ENCODE results near the gene MAT2B. TPM values are rescaled to one million over a fixed set of nuclear protein-coding genes. Genes with fewer than 3 reads are reported as not detected.

MAT2B gene
- total RNA-seq, 1 donor from 2014 or later, result 66.8 TPM

GRCh38 chr5:163551156-163551555 lies 45.7 kb downstream of the MAT2B start:
- no peak for TF ChIP-seq CTCF (IDR thresholded peaks at IDR 0.05; ENCODE audit: unreplicated experiment)
- Mint-ChIP-seq H3K4me1 (ENCODE audit: low read depth) (no peaks in the 10 kb centered on the region), H3K9me3 (ENCODE audit: low read depth) (no peaks in the 10 kb centered on the region), H3K36me3 (ENCODE audit: insufficient read depth) (no peaks in the 10 kb centered on the region), H3K4me3 (ENCODE audit: low read depth) (no peak overlapping the region), H3K27me3 (no peaks in the 10 kb centered on the region), H3K27ac (no peak overlapping the region)
- DNase-seq (ENCODE audit: low spot score, unreplicated experiment), result no peak

DNA sequence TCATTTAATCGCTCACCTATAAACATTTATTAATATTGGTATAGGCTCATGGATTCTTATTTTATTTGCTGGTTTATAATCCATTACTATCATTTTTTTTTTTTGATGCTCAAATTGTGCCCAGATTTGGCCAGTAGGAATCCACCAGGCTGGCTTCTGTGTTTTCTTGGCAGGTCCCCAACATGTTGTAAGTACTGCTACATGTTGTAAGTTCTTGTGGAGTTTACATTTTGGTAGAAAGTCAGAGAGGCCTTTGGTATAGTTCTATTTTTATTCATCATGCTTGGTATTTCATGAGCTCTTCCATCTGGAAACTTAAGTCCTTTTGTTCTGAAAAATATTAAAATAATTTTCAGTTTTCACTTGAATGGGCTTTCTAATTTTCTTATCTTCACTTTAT lies 47.1 kb downstream of the MAT2B start:
- H3K4me1 Mint-ChIP-seq (ENCODE audit: low read depth), result no peaks in the 10 kb centered on the region
- H3K27me3 Mint-ChIP-seq, result no peaks in the 10 kb centered on the region
- TF ChIP-seq CTCF (IDR thresholded peaks at IDR 0.05; ENCODE audit: unreplicated experiment), result no peak
- peaks cover 3% of the 10 kb centered on the region for H3K9me3 Mint-ChIP-seq (ENCODE audit: low read depth)
- no peak overlapping the region for H3K27ac Mint-ChIP-seq
- DNase-seq (ENCODE audit: low spot score, unreplicated experiment), result no peak
- no peak overlapping the region for H3K4me3 Mint-ChIP-seq (ENCODE audit: low read depth)
- no peaks in the 10 kb centered on the region for H3K36me3 Mint-ChIP-seq (ENCODE audit: insufficient read depth)

DNA sequence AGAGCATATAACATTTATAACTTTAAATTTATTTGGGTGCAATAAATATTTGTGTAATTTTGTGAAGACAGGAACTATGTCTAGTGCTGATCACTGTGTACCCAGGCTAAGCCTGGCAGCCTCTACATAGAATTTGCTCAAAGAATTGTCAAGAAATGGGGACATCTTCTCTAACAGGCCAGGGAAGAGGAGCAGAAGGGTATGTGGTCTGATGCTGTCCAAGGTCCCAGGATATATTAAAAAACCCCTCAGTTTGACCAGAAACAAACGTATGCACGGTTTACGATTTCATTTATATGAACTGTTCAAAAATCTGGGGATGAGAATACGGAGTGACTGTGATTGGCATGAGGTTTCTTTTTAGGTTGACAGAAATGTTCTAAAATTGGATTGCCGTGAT lies 55.9 kb downstream of the MAT2B start:
- TF ChIP-seq CTCF (IDR thresholded peaks at IDR 0.05; ENCODE audit: unreplicated experiment), result no peak
- no peaks in the 10 kb centered on the region for H3K36me3 Mint-ChIP-seq (ENCODE audit: insufficient read depth)
- H3K4me1 Mint-ChIP-seq (ENCODE audit: low read depth), result peaks cover 15% of the 10 kb centered on the region
- DNase-seq (ENCODE audit: low spot score, unreplicated experiment), result no peak
- H3K9me3 Mint-ChIP-seq (ENCODE audit: low read depth), result peaks cover 3% of the 10 kb centered on the region
- H3K27me3 Mint-ChIP-seq, result peaks cover 4% of the 10 kb centered on the region
- H3K4me3 Mint-ChIP-seq (ENCODE audit: low read depth), result no peak overlapping the region
- H3K27ac Mint-ChIP-seq, result no peak overlapping the region

DNA sequence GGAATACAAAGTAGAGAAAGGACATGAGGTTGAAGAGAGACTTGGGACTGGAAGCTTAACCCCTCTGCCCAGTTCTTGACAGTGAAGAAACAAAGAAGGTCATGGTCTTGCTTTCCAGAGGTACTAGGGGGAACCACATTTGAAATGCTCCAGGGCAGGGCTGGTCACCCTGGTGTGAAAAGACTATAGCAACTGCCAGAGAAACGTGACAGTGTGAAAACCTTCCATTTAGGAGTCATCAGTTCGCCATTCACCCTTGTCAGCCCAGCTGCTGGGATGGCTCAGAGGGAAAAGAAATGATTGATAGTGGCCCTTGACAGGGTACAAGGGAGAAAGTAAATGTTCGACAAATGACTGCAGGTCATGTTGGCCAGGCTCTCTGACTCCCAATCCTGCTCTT lies 56.7 kb downstream of the MAT2B start:
- DNase-seq (ENCODE audit: low spot score, unreplicated experiment), result no peak
- H3K36me3 Mint-ChIP-seq (ENCODE audit: insufficient read depth), result no peaks in the 10 kb centered on the region
- H3K4me1 Mint-ChIP-seq (ENCODE audit: low read depth), result peaks cover 21% of the 10 kb centered on the region
- H3K27ac Mint-ChIP-seq, result no peak overlapping the region
- no peak overlapping the region for H3K4me3 Mint-ChIP-seq (ENCODE audit: low read depth)
- H3K27me3 Mint-ChIP-seq, result peaks cover 9% of the 10 kb centered on the region
- no peak for TF ChIP-seq CTCF (IDR thresholded peaks at IDR 0.05; ENCODE audit: unreplicated experiment)
- H3K9me3 Mint-ChIP-seq (ENCODE audit: low read depth), result no peaks in the 10 kb centered on the region

DNA sequence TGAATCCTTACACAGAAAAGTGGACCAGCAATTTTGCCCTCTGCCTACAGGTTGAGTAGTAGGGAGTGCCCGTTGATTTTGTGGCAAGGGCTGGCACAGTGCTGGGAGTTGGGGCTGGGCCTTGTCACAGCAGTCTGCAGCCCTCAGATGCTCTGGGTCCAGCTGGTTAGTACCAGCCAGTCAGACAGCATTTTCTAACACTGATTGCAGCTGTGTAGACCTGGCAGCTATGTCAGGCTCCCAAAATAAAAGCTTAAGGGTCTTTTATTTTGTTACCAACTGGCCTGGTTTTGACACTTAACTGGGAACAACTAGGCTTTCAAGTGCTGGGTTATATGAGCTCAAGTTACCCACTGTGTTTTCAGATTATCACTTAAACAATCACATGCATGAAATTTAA lies 57.7 kb downstream of the MAT2B start:
- Mint-ChIP-seq H3K4me1 (ENCODE audit: low read depth) (peaks cover 27% of the 10 kb centered on the region), H3K27ac (no peak overlapping the region), H3K27me3 (peaks cover 19% of the 10 kb centered on the region), H3K4me3 (ENCODE audit: low read depth) (no peak overlapping the region), H3K36me3 (ENCODE audit: insufficient read depth) (no peaks in the 10 kb centered on the region), H3K9me3 (ENCODE audit: low read depth) (no peaks in the 10 kb centered on the region)
- TF ChIP-seq CTCF (IDR thresholded peaks at IDR 0.05; ENCODE audit: unreplicated experiment), result no peak
- DNase-seq (ENCODE audit: low spot score, unreplicated experiment), result no peak

Measured in progenitor cell of endocrine pancreas (in vitro differentiated cells).